ENCODE results near the gene B3GALT6.

DNA sequence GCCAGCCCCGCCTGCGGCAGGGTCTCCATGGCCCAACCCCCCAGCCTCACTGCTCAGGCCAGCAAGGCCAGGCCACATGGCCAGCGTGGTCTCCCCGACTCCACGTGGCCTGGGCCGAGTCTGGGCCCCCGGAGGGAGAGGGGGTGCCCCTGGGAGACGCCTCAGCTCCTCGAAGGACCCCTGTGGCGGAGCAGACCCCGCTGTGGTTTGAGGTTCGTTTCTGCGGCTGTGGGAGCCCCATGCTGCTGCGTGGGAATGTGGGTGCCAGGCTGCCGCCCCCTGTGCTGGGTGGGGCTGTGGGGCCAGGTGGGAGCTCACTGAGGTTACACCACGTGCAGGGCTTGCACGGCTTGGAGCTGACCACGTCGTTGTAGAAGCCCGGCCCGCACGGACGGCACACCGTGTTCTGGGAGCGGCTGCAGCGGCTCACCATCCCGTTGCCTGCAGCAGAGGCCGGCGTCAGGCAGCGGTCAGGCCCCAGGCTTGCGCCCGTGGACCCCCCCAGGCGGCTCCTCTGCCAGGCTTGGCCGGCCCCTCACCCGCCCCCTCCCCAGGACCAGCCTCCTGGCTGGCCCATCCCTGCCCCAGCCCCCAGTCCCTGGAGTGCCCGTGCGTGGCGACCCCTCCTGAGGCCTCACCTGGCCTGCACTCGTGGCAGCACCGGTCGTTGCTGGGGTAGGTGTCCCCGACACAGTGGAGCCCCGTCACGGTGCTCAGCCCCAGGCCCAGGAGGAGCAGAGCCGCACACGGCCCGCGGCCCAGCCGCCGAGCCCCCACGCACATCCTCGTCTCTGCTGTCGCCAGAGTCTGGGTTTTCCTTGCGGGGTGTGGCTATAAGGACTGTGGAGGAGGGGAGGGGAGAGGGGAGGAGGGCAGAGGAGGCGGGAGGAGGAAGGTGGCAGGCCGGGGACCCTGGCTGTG is 18.4 kb upstream of the B3GALT6 start, which contains the start of gene TNFRSF4:
- TF ChIP-seq, protein P1, sequence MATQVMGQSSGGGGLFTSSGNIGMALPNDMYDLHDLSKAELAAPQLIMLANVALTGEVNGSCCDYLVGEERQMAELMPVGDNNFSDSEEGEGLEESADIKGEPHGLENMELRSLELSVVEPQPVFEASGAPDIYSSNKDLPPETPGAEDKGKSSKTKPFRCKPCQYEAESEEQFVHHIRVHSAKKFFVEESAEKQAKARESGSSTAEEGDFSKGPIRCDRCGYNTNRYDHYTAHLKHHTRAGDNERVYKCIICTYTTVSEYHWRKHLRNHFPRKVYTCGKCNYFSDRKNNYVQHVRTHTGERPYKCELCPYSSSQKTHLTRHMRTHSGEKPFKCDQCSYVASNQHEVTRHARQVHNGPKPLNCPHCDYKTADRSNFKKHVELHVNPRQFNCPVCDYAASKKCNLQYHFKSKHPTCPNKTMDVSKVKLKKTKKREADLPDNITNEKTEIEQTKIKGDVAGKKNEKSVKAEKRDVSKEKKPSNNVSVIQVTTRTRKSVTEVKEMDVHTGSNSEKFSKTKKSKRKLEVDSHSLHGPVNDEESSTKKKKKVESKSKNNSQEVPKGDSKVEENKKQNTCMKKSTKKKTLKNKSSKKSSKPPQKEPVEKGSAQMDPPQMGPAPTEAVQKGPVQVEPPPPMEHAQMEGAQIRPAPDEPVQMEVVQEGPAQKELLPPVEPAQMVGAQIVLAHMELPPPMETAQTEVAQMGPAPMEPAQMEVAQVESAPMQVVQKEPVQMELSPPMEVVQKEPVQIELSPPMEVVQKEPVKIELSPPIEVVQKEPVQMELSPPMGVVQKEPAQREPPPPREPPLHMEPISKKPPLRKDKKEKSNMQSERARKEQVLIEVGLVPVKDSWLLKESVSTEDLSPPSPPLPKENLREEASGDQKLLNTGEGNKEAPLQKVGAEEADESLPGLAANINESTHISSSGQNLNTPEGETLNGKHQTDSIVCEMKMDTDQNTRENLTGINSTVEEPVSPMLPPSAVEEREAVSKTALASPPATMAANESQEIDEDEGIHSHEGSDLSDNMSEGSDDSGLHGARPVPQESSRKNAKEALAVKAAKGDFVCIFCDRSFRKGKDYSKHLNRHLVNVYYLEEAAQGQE (IDR thresholded peaks at IDR 0.05; ENCODE audit: insufficient read depth in 1 of 2, low read depth in 2 of 2, low read length in 1 of 2) = no peak
- TF ChIP-seq, protein P2, sequence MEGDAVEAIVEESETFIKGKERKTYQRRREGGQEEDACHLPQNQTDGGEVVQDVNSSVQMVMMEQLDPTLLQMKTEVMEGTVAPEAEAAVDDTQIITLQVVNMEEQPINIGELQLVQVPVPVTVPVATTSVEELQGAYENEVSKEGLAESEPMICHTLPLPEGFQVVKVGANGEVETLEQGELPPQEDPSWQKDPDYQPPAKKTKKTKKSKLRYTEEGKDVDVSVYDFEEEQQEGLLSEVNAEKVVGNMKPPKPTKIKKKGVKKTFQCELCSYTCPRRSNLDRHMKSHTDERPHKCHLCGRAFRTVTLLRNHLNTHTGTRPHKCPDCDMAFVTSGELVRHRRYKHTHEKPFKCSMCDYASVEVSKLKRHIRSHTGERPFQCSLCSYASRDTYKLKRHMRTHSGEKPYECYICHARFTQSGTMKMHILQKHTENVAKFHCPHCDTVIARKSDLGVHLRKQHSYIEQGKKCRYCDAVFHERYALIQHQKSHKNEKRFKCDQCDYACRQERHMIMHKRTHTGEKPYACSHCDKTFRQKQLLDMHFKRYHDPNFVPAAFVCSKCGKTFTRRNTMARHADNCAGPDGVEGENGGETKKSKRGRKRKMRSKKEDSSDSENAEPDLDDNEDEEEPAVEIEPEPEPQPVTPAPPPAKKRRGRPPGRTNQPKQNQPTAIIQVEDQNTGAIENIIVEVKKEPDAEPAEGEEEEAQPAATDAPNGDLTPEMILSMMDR (IDR thresholded peaks at IDR 0.05) = no peak

Data from Panc1 (cell line).